Immature natural killer cell (primary cell): ENCODE results near the gene FXYD4. TPM values are rescaled to one million over a fixed set of nuclear protein-coding genes. Genes with fewer than 3 reads are reported as not detected.

ENCODE experiments used
- polyA plus RNA-seq, 3 donors: library from polyadenylated mRNA; unstranded; fragments of 300-500 nt; fragmentation: Illumina TruSeq; gene quantifications; one replicate each; pipeline ENCODE4 v1.2.3, GENCODE V29; 2021

The FXYD4 gene
- polyA plus RNA-seq, 3 donors from 2014 or later, result not detected

Other genes starting within 250 kb of the FXYD4 start
- gene CSGALNACT2, start 233.2 kb upstream of the FXYD4 start, polyA plus RNA-seq, result 10 to 100 TPM; 14.8 to 27.6 (median 17.6) TPM
- 10 to 100 TPM in 1 of 3 donors, 1 to 10 TPM in 2; 4.4 to 11.6 (median 5.6) TPM for gene RASGEF1A, start 104.6 kb upstream of the FXYD4 start, polyA plus RNA-seq
- 100 to 1,000 TPM; 184 to 274 (median 203) TPM for gene HNRNPF, start 37.5 kb downstream of the FXYD4 start, polyA plus RNA-seq
- gene ZNF487, start 65.5 kb downstream of the FXYD4 start, polyA plus RNA-seq, result 10 to 100 TPM in 2 of 3 donors, 1 to 10 TPM in 1; 7.7 to 15.8 (median 13.0) TPM
- under 1 TPM in 2 of 3 donors, not detected in 1; 0.43 to 0.83 TPM for gene ZNF239, start 203.0 kb downstream of the FXYD4 start, polyA plus RNA-seq
- gene ZNF485, start 234.8 kb downstream of the FXYD4 start, polyA plus RNA-seq, result 1 to 10 TPM in 2 of 3 donors, not detected in 1; 2.4 to 6.4 TPM